Activated naive CD4-positive, alpha-beta T cell (primary cell): Measurements from ENCODE around the gene DPM1.

Experiments used
- DNase-seq, 4 experiments: peaks; one replicate each; lab custom pipeline; 2025; lab: John Stamatoyannopoulos, UW

DPM1 gene

GRCh38 chr20:50957798-50958614, at the start of gene DPM1:
Gene DPM1 (minus strand): TSS chr20:50958532. CDS start chr20:50958523, 9 bp downstream.
- DNase-seq: peak; percentile 63 to 84 (median 71)

DNA sequence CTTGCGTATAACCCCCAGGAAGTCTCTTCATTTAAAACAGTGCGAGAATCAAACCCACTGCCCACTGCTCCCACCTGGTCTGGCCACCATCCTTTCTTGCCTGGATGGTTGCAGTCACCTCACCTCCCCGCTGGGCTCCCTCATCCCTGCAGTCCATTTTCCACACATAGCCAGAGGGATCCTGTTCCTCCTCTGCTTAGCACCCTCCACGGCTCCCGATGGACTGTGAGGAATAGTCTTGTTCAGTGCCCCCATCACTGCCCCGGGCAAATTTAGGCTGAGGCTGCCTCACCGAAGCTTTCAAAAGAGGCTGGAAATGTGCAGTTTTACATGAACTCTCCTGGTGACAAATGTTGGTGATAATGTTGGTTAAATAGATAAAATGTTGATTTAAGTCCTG, 46.9 kb upstream of the DPM1 start:
- DNase-seq: no peak

DNA sequence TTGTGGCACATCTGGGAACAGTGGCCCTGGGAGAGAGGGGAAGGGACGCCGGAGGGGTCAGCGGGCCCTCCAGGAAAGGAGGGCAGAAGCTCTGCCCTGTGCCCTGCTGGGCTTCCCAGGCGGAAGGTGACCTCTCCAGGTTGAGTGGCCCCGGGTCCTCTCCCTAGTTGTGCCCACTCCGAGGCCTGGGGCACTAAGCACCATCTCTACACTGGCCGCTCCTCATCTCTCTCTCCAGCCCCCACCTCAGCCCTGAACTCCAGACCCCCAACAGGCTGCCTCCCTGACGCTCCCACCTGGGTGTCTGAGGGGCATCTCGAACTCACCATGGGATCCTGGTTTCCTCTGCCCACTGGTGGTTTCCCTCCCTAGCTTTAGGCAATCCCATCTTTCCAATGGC, 46.4 kb upstream of the DPM1 start:
- no peak for DNase-seq

DNA sequence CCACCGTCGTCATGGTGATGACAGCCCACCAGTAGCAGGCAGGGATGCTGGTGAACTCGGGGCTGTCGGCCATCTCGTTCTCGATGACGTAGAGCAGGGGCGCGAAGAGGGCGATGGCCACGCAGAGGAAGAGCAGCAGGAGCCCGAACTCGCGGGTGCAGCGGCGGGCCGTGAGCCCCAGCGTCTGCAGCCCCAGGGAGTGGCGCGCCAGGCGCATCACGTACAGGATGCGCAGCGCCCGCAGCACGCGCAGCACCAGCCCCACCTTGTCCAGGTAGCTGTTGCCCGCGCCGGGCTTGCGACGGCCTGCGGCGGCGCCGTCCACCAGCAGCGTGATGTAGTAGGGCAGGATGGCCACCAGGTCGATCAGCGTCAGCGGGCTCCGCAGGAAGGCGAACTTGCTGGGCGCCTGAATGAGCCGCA, 46.0 kb upstream of the DPM1 start:
- DNase-seq: no peak

DNA sequence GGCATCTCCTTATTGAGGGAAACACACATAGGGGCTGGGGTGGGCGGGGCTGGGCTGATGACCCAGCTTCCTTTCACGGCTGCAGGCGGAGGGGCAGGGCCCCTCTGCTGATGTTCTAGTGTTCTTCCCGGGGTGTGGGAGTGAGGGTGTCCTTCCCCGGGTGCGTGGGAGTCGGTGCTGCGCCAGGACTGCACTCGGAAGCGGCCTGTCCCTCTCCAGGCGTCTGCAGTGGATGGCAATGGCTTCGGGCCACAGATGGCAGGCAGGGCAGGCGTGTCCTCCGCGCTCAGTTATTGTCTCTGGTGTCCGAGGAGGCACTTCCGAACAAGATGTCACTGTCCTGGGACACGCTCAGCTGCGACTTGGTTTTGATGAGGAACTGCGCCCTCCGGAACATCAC, 45.4 kb upstream of the DPM1 start:
- no peak for DNase-seq

- no peak for DNase-seq
Observed at GRCh38 chr20:51002633-51003032, 44.3 kb upstream of the DPM1 start.

GRCh38 chr20:51001430-51002265, 43.3 kb upstream of the DPM1 start:
- DNase-seq: no peak

GRCh38 chr20:50999355-50999754, 41.0 kb upstream of the DPM1 start:
- DNase-seq: no peak

- no peak for DNase-seq
Observed at GRCh38 chr20:50996901-50997865, 38.9 kb upstream of the DPM1 start.

GRCh38 chr20:50995506-50995905, 37.2 kb upstream of the DPM1 start:
- no peak for DNase-seq

DNA sequence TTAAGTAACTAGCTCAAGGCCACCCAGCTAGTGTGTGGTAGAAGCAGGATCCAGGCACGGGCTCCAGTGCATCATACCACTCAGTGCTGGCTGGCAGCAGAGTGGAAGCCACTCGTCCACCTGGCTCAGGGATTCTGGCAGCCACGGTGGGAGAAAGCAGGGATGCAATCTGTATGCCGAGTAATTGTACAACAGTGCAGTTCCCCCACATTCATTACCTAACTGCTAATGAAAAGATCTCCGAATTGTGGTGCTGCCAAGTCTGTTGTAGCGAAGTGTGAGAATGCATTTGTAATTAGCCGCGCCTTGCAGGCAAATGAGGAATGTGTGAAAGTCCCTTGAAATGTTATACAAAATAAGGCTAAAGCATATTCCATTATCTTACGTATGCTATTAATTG, 35.5 kb upstream of the DPM1 start:
- no peak for DNase-seq

- DNase-seq: no peak
Observed at GRCh38 chr20:50992733-50993457, 34.6 kb upstream of the DPM1 start.

DNA sequence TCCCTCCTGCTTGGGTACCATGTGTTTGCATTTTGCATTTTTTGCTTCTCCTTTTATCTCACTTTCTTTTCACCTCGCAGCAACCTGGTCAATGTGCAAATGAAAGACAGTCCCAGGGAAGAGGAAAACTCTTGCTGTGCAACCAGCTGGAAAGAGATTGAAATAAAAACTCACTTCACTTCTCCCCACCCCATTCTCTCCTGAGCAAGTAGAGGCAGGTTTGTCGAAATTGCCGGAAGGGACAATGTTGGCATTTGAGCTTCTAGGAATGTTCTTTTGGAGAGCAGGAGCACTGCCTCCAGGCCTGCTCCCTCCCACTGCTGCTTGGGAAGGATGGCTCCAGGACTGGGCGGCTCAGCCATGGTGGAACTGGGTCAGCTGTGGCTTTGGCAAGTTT, 34.0 kb upstream of the DPM1 start:
- no peak for DNase-seq

- no peak for DNase-seq
Observed at GRCh38 chr20:50991076-50991475, 32.7 kb upstream of the DPM1 start.

DNA sequence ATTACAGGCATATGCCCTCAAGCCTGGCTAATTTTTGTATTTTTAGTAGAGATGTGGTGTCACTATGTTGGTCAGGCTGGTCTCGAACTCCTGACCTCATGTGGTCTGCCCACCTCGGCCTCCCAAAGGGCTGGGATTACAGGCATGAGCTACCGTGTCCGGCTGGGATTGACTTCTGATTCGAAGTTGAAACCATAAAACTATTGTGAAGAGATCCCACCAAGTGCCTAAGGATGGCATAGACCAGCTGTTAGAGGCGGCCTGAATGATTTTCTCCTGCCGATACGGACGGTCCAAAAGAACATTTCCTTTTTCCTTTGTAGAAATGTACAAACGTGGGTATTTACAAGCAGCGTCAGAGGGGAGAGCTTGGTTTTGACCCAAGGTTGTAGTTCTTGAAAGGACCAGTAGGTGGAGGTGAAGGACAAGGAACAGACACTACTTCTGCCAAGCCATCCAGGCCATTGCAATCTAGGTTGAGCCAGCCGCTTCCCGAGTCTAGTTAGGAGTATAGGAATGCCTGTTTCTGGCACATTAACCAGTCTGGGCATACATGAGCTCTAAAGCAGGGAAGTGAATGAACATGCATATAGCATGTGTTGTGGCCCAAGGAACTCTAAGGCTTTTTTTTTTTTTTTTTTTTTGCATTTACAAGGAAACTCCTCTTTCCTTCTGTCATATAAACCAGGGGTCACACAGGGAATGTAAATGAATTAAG, 29.3 kb upstream of the DPM1 start:
- DNase-seq: peak in 2 of 4 experiments; percentile 22 to 24

- DNase-seq: no peak
Observed at GRCh38 chr20:50983321-50983720, 25.0 kb upstream of the DPM1 start.

- DNase-seq: no peak
Observed at GRCh38 chr20:50982363-50982762, 24.0 kb upstream of the DPM1 start.

DNA sequence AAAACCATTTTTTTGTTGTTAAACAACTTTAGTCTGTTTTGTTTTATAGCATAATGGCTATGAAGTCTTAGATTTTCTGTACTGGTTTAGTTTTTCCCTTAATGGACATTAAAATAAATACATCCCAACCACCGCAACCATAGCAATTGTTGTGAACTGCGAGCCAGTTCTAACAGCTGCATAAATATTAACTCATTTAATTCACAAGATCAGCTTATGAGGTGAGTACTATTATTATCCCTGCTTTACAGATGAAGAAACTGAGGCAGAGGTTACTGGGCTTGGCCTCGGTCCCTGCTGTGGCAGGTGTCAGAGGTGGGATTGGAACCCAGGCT, 23.3 kb upstream of the DPM1 start:
- no peak for DNase-seq

GRCh38 chr20:50980851-50981713, 22.8 kb upstream of the DPM1 start:
- peak; percentile 13 to 47 (median 25) for DNase-seq
